ENCODE results near the gene SHROOM3.

Gene SHROOM3

GRCh38 chr4:76799140-76799539, 364.1 kb downstream of the SHROOM3 start:
- no peak for DNase-seq

- DNase-seq: no peak
Measured at GRCh38 chr4:76799718-76800117, 364.7 kb downstream of the SHROOM3 start.

DNA sequence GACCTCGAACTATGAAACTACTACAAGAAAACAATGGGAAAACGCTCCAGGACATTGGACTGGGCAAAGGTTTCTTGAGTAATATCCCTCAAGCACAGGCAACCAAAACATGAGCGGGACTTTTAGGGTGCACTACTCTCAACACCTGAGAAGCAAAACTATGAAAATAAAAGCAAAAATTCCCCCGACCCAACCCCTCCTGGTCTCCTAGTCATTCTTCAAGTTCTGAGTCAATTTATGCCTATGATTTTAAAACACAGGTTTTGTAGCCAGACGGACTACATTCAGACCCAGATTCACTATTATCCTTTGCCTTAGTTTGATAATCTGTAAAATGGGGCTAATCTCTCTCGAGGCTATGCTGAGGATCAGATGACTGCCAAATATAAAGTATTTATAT, 365.9 kb downstream of the SHROOM3 start:
- no peak for DNase-seq

GRCh38 chr4:76801621-76802235, 366.7 kb downstream of the SHROOM3 start:
- DNase-seq: no peak

- no peak for DNase-seq
Measured at GRCh38 chr4:76802236-76803021, 367.4 kb downstream of the SHROOM3 start.

DNA sequence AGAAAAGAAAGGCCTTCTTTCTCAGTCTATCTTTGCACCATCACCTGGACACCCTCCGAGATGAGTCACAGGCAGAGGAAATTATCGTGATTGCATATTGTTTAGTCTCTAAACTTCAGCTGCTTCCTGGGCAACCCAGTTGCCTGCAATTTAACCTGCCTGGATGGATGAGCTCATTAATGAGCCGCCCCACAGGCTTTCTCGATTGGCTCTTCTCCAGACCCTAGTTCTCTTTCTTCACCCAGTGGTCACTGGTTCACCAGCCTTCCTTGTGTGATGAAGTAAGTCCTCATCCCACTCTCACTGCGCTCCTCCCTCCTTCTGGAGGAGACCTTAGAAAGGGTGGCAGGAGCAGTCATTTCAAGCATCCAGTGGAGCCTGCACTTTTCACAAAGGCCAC, 368.5 kb downstream of the SHROOM3 start:
- DNase-seq: no peak

GRCh38 chr4:76804096-76804495, 369.1 kb downstream of the SHROOM3 start:
- DNase-seq: no peak

DNA sequence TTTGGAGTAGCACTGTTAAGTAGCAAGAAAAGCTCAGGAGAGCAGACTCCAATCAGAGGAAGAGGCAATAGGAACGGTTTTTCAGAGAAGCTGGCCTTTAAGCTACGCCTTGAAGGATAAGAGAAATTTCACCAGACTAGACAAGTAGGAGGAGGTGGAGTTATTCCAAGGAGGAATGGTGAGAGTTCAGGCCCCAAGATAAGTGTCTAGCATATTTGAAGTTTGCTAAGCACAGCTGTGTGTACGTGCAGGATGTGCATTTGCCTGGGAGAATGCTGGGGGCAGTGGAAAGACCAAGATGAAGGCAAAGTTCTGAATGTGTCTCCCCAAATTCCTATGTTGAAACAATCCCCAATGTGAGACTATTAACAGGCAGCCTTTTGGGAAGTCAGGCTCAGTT, 371.3 kb downstream of the SHROOM3 start:
- DNase-seq: no peak

DNA sequence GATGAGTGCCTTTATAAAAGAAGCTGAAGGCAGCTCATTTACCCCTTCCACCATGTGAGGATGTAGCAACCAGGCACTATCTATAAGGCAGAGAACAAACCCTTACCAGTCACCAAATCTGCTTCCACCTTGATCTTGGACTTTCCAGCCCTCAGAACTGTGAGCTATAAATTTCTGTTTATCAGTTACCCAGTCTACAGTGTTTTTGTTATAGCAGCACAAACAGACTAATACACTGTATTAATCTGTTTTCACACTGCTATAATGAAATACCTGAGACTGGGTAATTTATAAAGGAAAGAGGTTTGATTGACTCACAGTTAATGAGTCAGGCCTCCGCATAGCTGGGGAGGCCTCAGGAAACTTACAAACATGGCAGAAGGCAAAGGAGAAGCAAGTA, 371.7 kb downstream of the SHROOM3 start:
- DNase-seq: no peak

DNA sequence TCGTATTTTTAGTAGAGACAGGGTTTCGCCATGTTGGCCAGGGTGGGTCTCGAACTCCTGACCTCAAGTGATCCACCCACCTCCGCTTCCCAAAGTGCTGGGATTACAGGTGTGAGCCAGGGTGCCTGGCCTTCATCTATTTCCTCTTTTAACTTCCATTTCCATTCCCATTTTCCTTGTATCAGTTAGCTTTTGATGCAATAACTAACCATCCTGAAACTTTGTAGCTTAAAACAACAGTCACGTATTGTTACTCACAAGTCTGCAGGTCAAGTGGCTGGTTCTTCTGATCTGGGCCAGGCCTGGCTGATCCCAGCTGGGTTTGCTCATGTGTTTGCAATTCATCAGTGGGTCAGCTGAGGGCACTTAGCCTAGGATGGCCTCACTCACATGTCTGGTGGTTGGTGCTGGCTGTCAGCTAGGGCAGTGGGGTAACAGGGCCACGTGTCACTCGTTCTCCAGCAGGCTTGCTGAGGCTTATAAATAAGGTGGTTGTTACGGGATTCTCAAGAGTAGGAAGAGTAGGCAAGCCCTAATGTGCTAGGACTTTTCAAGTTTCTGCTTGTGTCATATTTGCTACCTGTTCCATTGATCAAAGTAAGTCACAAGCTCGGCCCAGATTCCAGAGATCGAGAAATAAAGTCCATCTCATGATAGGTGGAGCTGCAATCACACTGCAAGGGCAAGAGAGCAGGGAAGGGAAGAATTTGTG, 374.7 kb downstream of the SHROOM3 start:
- no peak for DNase-seq

DNA sequence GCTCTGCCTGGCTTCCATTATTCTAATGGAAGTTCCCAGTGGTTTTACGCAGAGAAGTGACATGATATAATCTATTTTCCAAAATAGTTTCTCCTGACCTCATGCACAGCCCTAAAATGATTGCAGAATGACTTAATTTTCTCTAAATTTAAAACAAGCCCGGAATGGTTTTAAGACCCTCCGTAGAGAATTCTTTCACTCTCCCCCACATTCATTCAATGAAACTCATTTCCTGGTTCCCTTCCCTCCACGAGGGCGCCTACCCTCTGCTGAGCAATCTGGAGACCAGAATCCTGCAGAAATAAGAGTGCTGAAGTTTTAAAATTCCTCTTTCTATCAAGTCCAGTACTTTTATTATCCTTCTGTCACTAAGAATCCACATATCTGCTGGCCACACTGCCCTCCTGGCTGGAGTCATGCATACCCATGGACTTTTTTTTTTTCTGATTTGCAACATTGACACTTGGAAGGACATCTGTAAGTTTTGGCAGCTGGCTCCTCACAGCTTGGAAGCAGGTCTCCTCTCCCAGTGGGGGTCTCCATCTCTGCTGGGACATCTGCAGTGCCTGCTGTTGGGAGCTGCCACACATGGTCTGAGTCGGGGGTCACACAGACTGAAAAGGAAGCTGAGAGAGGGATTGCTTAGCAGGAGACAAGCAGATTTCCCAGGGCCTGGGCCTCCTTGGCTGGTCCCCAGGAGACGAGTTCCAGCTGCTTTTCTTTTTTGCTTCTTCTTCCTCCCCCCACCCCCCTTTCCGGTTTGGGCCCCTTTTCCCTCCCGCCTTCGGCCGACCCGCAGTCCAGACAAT, 376.8 kb downstream of the SHROOM3 start:
- DNase-seq: no peak

GRCh38 chr4:76813070-76813469, 378.0 kb downstream of the SHROOM3 start:
- no peak for DNase-seq

DNA sequence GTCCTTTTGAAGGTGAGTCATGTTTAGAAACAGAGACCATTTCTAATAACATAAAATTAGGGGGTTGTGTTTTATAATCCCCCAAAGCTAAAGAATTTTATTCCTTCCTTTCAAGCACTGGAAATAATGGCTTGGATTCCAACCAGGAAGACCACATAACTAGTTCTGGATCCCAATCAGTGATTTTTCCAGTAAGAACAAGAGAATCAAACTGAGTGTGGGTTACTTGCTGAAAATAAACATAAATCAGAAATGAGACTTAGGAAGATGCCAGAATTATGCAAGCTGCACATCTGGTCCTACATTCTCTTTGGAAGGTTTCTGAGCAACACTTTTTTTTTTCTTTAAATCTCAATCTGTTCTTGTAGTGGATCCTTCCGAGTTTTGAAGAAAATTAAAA, 386.6 kb downstream of the SHROOM3 start:
- DNase-seq: no peak

GRCh38 chr4:76822303-76822702, 387.3 kb downstream of the SHROOM3 start:
- DNase-seq: no peak

GRCh38 chr4:76823495-76823894, 388.5 kb downstream of the SHROOM3 start:
- no peak for DNase-seq

GRCh38 chr4:76830612-76830963, 395.6 kb downstream of the SHROOM3 start:
- no peak for DNase-seq

GRCh38 chr4:76830964-76831703, 396.1 kb downstream of the SHROOM3 start:
- DNase-seq: no peak

DNA sequence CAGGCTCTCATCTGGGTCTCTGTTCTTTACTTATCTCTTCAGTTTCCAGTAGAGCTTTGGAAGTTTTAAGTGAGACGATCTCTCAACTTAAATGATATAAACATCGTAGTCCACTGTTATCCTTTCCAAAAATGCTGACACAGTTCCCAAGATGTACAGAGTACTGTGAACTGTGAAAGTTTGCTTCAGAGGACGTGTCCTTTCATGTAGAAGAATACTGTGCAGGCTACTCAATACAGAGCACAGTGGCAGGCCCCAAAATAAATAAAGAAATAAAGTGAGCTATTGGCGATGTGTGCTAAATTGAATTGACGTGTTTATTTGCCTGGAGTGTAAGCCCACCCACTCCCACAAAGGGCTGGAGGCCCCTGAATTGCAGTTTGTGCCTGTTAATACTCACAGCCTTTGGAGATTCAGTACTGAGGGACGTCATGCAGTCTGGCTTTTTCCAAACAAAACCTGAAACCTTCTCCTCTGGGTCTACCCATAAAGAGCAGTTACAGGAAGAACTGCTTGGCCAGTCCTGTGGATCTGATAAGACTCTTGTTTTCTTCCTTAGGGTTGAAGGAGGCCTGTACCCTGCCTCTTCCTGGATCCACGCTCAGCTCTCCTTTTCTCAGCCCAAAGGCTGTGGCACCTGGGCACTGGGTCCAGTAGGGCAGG, 396.8 kb downstream of the SHROOM3 start:
- no peak for DNase-seq

Measured in stimulated activated CD4-positive, alpha-beta T cell treated with anti-CD3 and anti-CD28 coated beads, Interleukin-1b, Interleukin-23, amount 100 ng/mL, for 48 hours (primary cell).